CD4-positive, alpha-beta T cell treated with Interleukin-15 for 1 hour (primary cell): ENCODE data around the gene MEI1.
"Not testable (repeated sequence)": the region's sequence is repeated elsewhere in the genome, so short reads cannot be mapped to it uniquely, and the experiment has no call there.

Experiments
- DNase-seq: peaks from one replicate; pipeline ENCODE4 v3.0.0-alpha.2; 2020

MEI1 gene

DNA sequence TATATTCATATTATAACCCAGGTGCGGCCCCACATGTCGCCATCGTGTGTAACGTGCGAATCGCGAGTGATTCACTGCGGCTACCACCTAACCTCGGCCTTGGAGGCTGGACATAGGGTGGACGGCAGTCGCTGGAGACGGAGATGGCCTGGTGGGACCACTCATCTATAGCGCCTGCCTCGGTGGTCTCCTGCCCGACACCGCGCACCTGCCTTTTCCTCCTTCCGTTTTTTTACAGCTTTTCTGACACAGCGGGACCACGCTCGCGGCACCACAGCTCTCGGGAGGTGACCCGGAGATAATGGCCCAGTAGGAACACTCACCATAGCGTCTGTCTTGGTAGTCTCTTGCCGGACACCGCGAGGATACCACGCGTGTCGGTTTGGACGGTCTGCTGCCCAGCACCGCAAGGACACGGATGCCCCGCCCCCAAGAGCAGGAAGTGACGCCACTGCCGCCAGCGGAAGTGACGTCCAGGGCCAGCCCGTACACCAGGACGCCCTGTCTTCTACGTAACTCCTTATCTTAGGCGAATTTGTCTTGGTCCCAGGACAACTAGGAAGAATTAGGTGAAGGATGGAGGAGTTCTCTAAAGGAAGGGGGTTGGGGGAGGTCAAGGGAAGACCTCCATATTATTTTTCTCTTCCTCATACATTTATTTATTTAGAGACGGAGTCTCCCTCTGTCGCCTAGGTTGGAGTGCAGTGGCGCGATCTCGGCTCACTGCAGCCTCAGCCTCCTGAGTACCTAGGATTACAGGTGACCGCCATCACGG is 17.1 kb upstream of the MEI1 start:
- peak; percentile 90 for DNase-seq

- no peak for DNase-seq
Observed at GRCh38 chr22:41683052-41683451, 16.3 kb upstream of the MEI1 start.

DNA sequence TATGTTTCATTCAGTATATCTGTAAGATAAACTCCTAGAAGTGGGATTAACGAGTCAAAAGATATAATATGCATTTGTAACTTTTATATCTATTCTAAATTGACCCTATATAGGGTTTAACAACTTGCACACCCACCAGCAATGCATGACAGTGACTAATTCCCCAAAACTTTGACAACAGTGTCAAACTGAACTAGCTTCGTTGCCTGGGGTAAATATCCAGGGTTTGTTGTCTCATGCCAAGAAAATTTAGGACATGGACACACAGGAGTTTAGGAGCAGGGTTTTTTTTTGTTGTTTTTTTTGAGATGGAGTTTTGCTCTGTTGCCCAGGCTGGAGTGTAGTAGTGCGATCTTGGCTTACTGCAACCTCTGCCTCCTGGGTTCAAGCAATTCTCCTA is 15.7 kb upstream of the MEI1 start:
- DNase-seq = no peak

DNA sequence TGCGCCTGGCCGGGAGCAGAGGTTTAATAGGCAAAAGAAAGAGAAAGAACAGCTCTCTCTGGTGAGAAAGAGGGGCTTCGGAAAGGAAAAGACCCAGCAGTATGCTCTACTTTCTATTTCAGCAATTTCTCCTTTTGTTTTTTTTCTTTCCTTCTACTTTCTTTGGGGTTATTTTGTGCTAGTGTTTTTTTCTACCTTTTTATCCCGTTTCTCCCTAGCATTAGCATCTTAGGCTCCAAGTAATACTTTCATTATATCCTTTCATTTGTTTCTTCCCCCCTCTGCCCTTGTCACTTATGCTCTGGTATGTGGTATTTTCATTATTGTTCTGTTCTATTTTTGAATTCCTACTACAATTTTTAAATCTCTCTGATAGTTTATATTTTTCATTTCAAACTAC is 15.1 kb upstream of the MEI1 start:
- DNase-seq = no peak

GRCh38 chr22:41686890-41687289 is 12.4 kb upstream of the MEI1 start:
- DNase-seq = not testable (repeated sequence)

DNA sequence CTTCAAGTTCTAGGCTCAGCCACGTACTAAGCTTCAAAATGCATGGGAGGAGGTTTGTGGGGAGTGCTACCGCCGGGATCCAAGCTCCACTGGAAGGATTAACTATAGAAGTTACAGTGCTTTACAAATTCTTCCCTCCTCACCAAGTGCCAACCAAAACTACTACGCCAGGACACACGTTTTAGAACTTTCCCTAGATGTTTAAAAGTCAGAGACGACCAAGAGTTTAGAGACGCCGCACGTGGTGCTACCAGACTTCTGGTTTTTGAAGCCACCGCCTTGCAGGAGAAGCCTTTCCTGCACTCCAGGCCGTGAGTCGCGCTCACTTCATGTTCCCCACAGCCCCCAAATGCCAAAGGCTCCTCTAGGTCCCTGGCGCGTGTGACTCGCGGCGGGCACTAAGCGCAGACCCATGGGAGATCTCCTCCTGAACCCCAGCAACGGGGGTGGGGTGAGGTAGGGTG is 11.4 kb upstream of the MEI1 start:
- peak; percentile 27 for DNase-seq

GRCh38 chr22:41688365-41689211 is 10.7 kb upstream of the MEI1 start, which contains the start of gene SNU13:
Gene SNU13 (minus strand): TSS chr22:41688867. CDS start chr22:41688796, 71 bp downstream.
- DNase-seq = peak; percentile 91

- no peak for DNase-seq
Observed at GRCh38 chr22:41690476-41690875, 8.8 kb upstream of the MEI1 start.

GRCh38 chr22:41695211-41695610 is 4.1 kb upstream of the MEI1 start:
- no peak for DNase-seq

DNA sequence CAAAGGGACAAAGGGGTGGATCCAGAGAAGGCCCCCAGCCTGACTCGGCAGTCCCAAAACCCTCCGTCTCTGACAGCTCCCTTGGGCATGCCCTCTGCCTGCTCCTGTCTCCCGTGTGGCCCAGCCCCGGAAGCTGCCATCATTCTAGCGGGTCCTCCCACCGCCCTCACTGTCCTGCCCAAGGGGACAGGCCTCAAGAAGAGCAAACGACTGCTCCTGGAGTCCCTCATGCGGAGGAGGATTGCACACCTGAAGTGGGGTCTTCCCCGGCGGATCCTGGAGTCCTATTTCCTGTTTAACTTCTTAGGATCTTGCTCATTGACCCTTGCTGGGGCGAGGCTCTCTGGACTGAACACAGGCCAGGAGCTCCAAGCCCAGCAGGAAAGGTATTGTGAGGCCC is 2.6 kb upstream of the MEI1 start:
- DNase-seq = no peak

GRCh38 chr22:41697126-41697775 is 2.1 kb upstream of the MEI1 start:
- DNase-seq = peak; percentile 82

- DNase-seq = no peak
Observed at GRCh38 chr22:41700108-41700364, 733 bp downstream of the MEI1 start.

DNA sequence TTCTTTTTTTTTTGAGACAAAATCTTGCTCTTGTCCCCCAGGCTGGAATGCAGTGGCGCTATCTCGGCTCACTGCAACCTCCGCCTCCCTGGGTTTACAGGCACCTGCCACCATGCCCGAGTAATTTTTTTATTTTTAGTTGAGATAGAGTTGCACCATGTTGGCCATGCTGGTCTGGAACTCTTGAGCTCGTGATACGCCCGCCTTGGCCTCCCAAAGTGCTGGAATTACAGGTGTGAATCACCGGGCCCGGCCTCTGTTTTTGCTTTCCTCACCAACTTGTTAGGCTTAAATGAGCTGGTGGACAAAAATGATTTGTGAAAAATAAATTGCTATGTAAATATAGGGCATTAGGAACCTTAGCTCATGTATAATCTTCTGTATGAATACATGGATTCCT is 3.5 kb downstream of the MEI1 start:
- no peak for DNase-seq

GRCh38 chr22:41709341-41709740 is 10.0 kb downstream of the MEI1 start:
- DNase-seq = no peak

GRCh38 chr22:41713004-41713403 is 13.7 kb downstream of the MEI1 start:
- DNase-seq = no peak

DNA sequence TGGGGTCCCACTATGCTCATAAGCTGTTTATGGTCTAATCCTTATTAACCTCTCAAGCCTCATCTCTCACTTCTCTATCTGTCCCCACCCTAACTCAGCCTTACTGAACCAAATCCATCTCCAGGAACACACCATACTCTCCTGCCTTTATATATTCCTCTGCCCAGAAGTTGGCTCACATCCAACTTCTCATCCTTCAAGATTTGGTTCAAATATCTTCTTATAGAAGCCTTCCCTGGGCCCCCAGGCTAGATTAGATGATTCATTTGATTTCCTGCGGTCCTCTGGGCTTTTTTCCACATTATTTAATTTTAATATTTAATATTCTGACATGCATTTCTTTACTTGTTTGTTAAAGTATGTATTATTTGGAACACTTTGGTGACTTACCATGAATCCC is 23.2 kb downstream of the MEI1 start:
- no peak for DNase-seq

DNA sequence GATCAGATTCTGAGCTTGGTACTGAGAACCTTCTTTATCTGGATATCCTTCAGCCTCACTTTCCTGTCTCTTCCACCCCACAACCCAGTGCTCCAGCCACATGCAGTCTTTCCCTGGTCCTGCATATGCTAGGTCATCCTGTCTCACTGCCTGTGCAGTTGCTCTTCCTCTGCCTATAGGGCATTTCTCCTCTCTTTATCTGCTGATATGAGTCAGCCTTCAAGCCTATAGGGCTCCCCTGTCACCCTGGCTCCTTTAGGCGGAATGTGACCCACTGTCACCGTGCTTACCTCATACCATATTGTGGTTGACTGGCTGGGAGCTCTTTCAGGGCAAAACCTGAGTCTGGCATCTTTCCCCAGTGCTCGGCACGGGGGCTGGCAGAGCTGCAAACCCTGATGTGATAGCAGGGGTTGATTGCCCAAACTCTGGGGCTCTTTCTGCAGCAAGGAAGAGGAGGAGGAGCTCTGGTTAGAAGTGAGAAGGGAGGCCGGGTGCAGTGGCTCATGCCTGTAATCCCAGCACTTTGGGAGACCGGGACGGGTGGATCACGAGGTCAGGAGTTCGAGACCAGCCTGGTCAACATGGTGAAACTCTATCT is 26.3 kb downstream of the MEI1 start:
- DNase-seq = no peak

GRCh38 chr22:41731609-41732008 is 32.3 kb downstream of the MEI1 start:
- no peak for DNase-seq

- DNase-seq = no peak
Observed at GRCh38 chr22:41732096-41732772, 32.9 kb downstream of the MEI1 start.

- not testable (repeated sequence) for DNase-seq
Observed at GRCh38 chr22:41733241-41733640, 33.9 kb downstream of the MEI1 start.

GRCh38 chr22:41739576-41739975 is 40.3 kb downstream of the MEI1 start:
- no peak for DNase-seq

- DNase-seq = no peak
Observed at GRCh38 chr22:41742918-41743317, 43.6 kb downstream of the MEI1 start.

DNA sequence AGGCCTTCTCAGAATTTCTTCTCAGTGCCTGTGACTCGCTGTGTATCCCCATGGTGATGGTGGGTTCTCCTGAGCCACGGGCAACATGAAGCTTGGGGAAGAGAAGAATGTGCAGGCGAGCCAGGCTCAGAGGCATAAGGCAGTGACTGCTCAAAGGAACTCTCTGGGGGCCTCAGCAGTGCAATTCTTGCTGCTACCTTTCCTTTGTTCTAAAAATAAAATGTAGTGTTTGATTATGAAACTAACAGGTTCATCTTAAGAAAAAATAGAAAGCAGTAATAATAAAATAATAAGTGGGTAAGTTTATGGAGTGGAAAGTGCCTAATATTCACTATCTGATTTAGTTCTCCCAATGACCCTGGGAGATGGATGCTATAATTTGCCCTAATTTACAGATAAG is 46.7 kb downstream of the MEI1 start:
- DNase-seq = no peak
